GM23338 (cell line): Measurements from ENCODE around the gene DAPK2. TPM values are rescaled to one million over a fixed set of nuclear protein-coding genes. Genes with fewer than 3 reads are reported as not detected.

Source experiments
- ATAC-seq: fragments of 200-7000 bp; cut with Tn5 transposase; 3 replicates; pipeline ENCODE4 v1.9.1; 2020
- DNase-seq: peaks from one replicate; pipeline ENCODE4 v3.0.0-alpha.2; 2015; ENCODE audit warnings: low spot score
- H2AFZ ChIP-seq: fragments of 200-600 bp; sonication (generic); 2 replicates; pipeline ENCODE4 v1.8.0; 2016; ENCODE audit warnings: antibody characterized with exemption, mild to moderate bottlenecking, moderate library complexity
- H3F3A ChIP-seq: fragments of 200-600 bp; sonication (generic); replicated peaks from 2 replicates; pipeline ENCODE4 v1.8.0; 2017; ENCODE audit warnings: antibody characterized with exemption, mixed run types, low read depth
- H3K27ac ChIP-seq: fragments of 200-600 bp; sonication (generic); 2 replicates; pipeline ENCODE4 v1.6.1; 2016; ENCODE audit warnings: low read depth
- H3K27me3 ChIP-seq: fragments of 200-600 bp; sonication (generic); 2 replicates; pipeline ENCODE4 v1.8.0; 2016; ENCODE audit warnings: mild to moderate bottlenecking, mixed run types, moderate library complexity; ENCODE audit not compliant: insufficient read depth
- H3K36me3 ChIP-seq: fragments of 200-600 bp; sonication (generic); 2 replicates; pipeline ENCODE4 v1.8.0; 2016; ENCODE audit warnings: mild to moderate bottlenecking; ENCODE audit not compliant: insufficient read depth
- H3K4me1 ChIP-seq: fragments of 200-600 bp; sonication (generic); 2 replicates; pipeline ENCODE4 v1.8.0; 2016; ENCODE audit warnings: mild to moderate bottlenecking, moderate library complexity; ENCODE audit not compliant: insufficient read depth
- H3K4me2 ChIP-seq: fragments of 200-600 bp; sonication (generic); 2 replicates; pipeline ENCODE4 v1.7.1; 2017; ENCODE audit warnings: mixed run types
- H3K4me3 ChIP-seq: fragments of 200-600 bp; sonication (generic); 2 replicates; pipeline ENCODE4 v1.6.1; 2016; ENCODE audit warnings: mixed run types
- H3K79me2 ChIP-seq: fragments of 200-600 bp; sonication (generic); replicated peaks from 2 replicates; pipeline ENCODE4 v1.8.0; 2017; ENCODE audit warnings: mild to moderate bottlenecking; ENCODE audit not compliant: insufficient read depth
- H3K9me2 ChIP-seq: fragments of 200-600 bp; sonication (generic); 2 replicates; pipeline ENCODE4 v1.8.0; 2017; ENCODE audit not compliant: insufficient read depth
- H4K20me1 ChIP-seq: fragments of 200-600 bp; sonication (generic); replicated peaks from 2 replicates; pipeline ENCODE4 v1.8.0; 2017; ENCODE audit warnings: mild to moderate bottlenecking; ENCODE audit not compliant: insufficient read depth
- H3K27ac Mint-ChIP-seq: 2 replicates; pipeline ENCODE4 v1.8.0; 2020; ENCODE audit warnings: inconsistent platforms, mild to moderate bottlenecking, moderate library complexity, mixed read lengths
- H3K27me3 Mint-ChIP-seq: 3 replicates; pipeline ENCODE4 v1.8.0; 2022; ENCODE audit warnings: low read depth, mild to moderate bottlenecking, moderate library complexity, mixed read lengths, inconsistent platforms; ENCODE audit not compliant: insufficient read depth, poor library complexity
- H3K36me3 Mint-ChIP-seq: 3 replicates; pipeline ENCODE4 v1.8.0; 2021; ENCODE audit warnings: low read depth, mild to moderate bottlenecking, inconsistent platforms, moderate library complexity, mixed read lengths
- H3K4me1 Mint-ChIP-seq: 3 replicates; pipeline ENCODE4 v1.8.0; 2020; ENCODE audit warnings: mild to moderate bottlenecking, inconsistent platforms, mixed read lengths
- H3K4me3 Mint-ChIP-seq: 3 replicates; pipeline ENCODE4 v1.8.0; 2021; ENCODE audit warnings: moderate library complexity, mild to moderate bottlenecking, inconsistent platforms, mixed read lengths
- H3K9me3 Mint-ChIP-seq: 3 replicates; pipeline ENCODE4 v1.8.0; 2020; ENCODE audit warnings: moderate library complexity, mild to moderate bottlenecking, inconsistent platforms, mixed read lengths
- CREB1 ChIP-seq: fragments of 250-450 bp; sonication (Bioruptor Pico); IDR thresholded peaks from 2 replicates; pipeline ENCODE4 v1.5.0; 2020; ENCODE audit warnings: low read depth, mild to moderate bottlenecking, moderate library complexity
- EZH2 ChIP-seq: fragments of 200-600 bp; sonication (generic); IDR thresholded peaks from one replicate; pipeline ENCODE4 v1.8.0; 2017; ENCODE audit warnings: antibody characterized with exemption, mild to moderate bottlenecking, low read depth; ENCODE audit not compliant: unreplicated experiment
- NANOG ChIP-seq: IDR thresholded peaks from 2 replicates; pipeline ENCODE4 v1.6.1; 2016; ENCODE audit warnings: antibody characterized with exemption, borderline replicate concordance
- ZNF114 ChIP-seq: fragments of 250-450 bp; sonication (Bioruptor Pico); IDR thresholded peaks from 2 replicates; pipeline ENCODE4 v1.5.0; 2020; ENCODE audit warnings: mild to moderate bottlenecking, moderate library complexity
- polyA plus RNA-seq: library from polyadenylated mRNA; unstranded; fragments of >200 nt; fragmentation: Nextera tagmentation; extraction: Ambion mirVana; gene quantifications from 2 replicates; pipeline ENCODE4 v1.2.1, GENCODE V29; 2016
- total RNA-seq: library from RNA; depleted of rRNA; stranded (reverse); fragments of >200 nt; shearing (Covaris generic); gene quantifications from 2 replicates; pipeline ENCODE4 v1.2.3, GENCODE V29; 2014
- TF ChIP-seq, protein P1 (sequence below): IDR thresholded peaks from one replicate; pipeline ENCODE4 v1.6.1; 2018; ENCODE audit warnings: antibody characterized with exemption; ENCODE audit not compliant: unreplicated experiment
- TF ChIP-seq, protein P2 (sequence below), 2 experiments: fragments of 200-600 bp in 1 of 2; sonication (generic) in 1 of 2; conservative IDR thresholded peaks; 2 replicates each; pipeline versions ENCODE4 v1.5.1 to v1.6.1; 2016 to 2017; ENCODE audit warnings: antibody characterized with exemption in 2 of 2, low read depth in 2 of 2, mild to moderate bottlenecking in 2 of 2, moderate library complexity in 1 of 2

Gene DAPK2
- total and polyA plus RNA-seq, 2 experiments from 2014 or later = 1.6 to 3.1 TPM

DNA sequence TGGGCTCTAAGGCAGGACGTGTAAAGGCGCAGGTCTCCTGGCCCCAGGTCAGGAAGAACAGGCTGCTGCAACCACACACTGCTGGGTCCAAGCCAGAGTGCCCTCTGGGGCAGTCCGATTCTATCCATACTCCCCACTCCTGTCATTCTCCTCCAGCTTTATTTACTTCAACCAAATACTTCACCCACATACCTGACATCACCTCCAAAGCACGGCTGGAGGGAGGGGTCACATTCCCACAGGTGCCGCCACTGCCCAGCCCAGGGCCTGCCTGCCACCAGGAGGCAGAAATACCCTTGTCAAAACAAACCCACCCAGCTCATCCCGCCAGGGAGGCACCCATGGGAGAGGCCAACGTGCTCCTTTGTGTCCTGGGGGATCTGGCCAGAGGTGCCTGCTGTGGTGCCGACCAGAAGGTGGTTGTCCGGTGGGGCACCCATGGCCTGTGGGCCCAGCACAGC lies 100.4 kb downstream of the DAPK2 start:
- peaks cover 7% of the 10 kb centered on the region for H3K4me1 Mint-ChIP-seq
- Histone ChIP-seq H3K36me3 (no peaks in the 10 kb centered on the region), H4K20me1 (no peaks in the 10 kb centered on the region), H3K9me2 (no peaks in the 10 kb centered on the region), H3K27me3 (no peaks in the 10 kb centered on the region), H3K4me2 (no peak overlapping the region), H2AFZ (peak overlapping the region; percentile 86; the same call in 1 of the 2 replicates), H3F3A (no peaks in the 10 kb centered on the region), H3K4me3 (no peak overlapping the region), H3K27ac (no peak overlapping the region), H3K4me1 (no peaks in the 10 kb centered on the region; the same call in 1 of the 2 replicates), H3K79me2 (no peaks in the 10 kb centered on the region)
- H3K9me3 Mint-ChIP-seq = peaks cover 3% of the 10 kb centered on the region; the same call in 1 of the 3 replicates
- H3K4me3 Mint-ChIP-seq = no peak overlapping the region
- peak; percentile 39 for DNase-seq
- H3K36me3 Mint-ChIP-seq = no peaks in the 10 kb centered on the region
- no peak overlapping the region for H3K27ac Mint-ChIP-seq
- TF ChIP-seq, protein P1, sequence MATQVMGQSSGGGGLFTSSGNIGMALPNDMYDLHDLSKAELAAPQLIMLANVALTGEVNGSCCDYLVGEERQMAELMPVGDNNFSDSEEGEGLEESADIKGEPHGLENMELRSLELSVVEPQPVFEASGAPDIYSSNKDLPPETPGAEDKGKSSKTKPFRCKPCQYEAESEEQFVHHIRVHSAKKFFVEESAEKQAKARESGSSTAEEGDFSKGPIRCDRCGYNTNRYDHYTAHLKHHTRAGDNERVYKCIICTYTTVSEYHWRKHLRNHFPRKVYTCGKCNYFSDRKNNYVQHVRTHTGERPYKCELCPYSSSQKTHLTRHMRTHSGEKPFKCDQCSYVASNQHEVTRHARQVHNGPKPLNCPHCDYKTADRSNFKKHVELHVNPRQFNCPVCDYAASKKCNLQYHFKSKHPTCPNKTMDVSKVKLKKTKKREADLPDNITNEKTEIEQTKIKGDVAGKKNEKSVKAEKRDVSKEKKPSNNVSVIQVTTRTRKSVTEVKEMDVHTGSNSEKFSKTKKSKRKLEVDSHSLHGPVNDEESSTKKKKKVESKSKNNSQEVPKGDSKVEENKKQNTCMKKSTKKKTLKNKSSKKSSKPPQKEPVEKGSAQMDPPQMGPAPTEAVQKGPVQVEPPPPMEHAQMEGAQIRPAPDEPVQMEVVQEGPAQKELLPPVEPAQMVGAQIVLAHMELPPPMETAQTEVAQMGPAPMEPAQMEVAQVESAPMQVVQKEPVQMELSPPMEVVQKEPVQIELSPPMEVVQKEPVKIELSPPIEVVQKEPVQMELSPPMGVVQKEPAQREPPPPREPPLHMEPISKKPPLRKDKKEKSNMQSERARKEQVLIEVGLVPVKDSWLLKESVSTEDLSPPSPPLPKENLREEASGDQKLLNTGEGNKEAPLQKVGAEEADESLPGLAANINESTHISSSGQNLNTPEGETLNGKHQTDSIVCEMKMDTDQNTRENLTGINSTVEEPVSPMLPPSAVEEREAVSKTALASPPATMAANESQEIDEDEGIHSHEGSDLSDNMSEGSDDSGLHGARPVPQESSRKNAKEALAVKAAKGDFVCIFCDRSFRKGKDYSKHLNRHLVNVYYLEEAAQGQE = no peak
- TF ChIP-seq ZNF114 (CRISPR knock-in tag) (no peak), CREB1 (CRISPR knock-in tag) (no peak), NANOG (no peak)
- TF ChIP-seq, protein P2, sequence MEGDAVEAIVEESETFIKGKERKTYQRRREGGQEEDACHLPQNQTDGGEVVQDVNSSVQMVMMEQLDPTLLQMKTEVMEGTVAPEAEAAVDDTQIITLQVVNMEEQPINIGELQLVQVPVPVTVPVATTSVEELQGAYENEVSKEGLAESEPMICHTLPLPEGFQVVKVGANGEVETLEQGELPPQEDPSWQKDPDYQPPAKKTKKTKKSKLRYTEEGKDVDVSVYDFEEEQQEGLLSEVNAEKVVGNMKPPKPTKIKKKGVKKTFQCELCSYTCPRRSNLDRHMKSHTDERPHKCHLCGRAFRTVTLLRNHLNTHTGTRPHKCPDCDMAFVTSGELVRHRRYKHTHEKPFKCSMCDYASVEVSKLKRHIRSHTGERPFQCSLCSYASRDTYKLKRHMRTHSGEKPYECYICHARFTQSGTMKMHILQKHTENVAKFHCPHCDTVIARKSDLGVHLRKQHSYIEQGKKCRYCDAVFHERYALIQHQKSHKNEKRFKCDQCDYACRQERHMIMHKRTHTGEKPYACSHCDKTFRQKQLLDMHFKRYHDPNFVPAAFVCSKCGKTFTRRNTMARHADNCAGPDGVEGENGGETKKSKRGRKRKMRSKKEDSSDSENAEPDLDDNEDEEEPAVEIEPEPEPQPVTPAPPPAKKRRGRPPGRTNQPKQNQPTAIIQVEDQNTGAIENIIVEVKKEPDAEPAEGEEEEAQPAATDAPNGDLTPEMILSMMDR (conservative IDR thresholded peaks at IDR 0.05; ENCODE audit: low read depth in 2 of 2) = peak in 1 of 2 experiments; percentile 56; a peak in 2 of 4 replicates
- ATAC-seq = peak; percentile 48
- peaks cover 2% of the 10 kb centered on the region for H3K27me3 Mint-ChIP-seq

DNA sequence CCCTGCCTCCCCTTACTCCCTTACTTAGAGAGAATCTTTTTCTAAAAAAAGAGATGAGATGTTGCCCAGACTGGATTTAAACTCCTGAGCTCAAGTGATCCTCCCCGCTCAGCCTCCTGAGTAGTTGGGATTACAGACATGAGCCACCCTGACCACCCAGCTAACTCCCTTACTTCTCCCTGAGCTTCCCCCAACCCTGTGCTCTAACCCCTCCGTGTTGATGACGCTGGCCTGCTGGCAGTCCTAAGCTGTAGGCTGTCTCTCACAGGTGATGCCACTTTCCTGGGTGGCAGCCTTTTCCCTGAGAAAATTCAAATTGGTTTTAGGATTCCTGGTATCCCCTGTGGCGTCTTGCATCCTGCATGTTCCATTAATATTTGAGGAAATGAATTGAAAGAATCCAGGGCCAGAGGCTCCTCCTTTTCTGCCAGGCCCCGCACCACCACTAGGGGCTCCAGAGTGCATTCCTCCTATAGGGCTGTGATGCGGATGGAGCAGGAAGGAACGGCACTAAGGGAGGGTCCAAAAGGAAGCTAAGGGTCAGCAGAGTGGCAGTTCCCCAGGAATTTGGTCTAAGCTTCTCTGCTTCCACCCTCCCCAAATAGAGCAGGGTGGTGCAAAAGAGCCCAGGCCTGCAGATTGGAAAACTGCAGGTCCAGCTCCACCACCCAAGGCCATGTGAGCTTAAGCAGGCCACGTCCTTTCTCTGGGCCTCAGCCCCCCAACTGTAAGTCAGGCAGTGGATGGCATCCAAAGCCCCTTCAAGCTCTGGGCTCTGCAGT lies 101.1 kb downstream of the DAPK2 start:
- H3F3A ChIP-seq = no peaks in the 10 kb centered on the region
- peaks cover 3% of the 10 kb centered on the region; the same call in 1 of the 3 replicates for H3K9me3 Mint-ChIP-seq
- peak overlapping the region; percentile 86; the same call in 1 of the 2 replicates for H2AFZ ChIP-seq
- no peak overlapping the region for H3K27ac ChIP-seq
- H3K27me3 Mint-ChIP-seq = peaks cover 2% of the 10 kb centered on the region
- no peaks in the 10 kb centered on the region for H3K36me3 Mint-ChIP-seq
- H3K4me3 Mint-ChIP-seq = no peak overlapping the region
- H3K36me3 ChIP-seq = no peaks in the 10 kb centered on the region
- no peaks in the 10 kb centered on the region; the same call in 1 of the 2 replicates for H3K4me1 ChIP-seq
- peak overlapping the region; percentile 50; the same call in 1 of the 2 replicates for H3K27ac Mint-ChIP-seq
- no peaks in the 10 kb centered on the region for H4K20me1 ChIP-seq
- H3K27me3 ChIP-seq = no peaks in the 10 kb centered on the region
- no peaks in the 10 kb centered on the region for H3K79me2 ChIP-seq
- peaks cover 7% of the 10 kb centered on the region for H3K4me1 Mint-ChIP-seq
- no peak overlapping the region for H3K4me3 ChIP-seq
- TF ChIP-seq CREB1 (CRISPR knock-in tag) (peak; percentile 52; the same call in 1 of the 2 replicates), EZH2 (no peak)
- TF ChIP-seq, protein P2 (conservative IDR thresholded peaks at IDR 0.05; ENCODE audit: low read depth in 2 of 2) = peak; percentile 85 to 97
- peak; percentile 97 for ATAC-seq
- DNase-seq = peak; percentile 94
- no peaks in the 10 kb centered on the region for H3K9me2 ChIP-seq
- H3K4me2 ChIP-seq = no peak overlapping the region
